ENCODE data around the gene EMID1.

DNA sequence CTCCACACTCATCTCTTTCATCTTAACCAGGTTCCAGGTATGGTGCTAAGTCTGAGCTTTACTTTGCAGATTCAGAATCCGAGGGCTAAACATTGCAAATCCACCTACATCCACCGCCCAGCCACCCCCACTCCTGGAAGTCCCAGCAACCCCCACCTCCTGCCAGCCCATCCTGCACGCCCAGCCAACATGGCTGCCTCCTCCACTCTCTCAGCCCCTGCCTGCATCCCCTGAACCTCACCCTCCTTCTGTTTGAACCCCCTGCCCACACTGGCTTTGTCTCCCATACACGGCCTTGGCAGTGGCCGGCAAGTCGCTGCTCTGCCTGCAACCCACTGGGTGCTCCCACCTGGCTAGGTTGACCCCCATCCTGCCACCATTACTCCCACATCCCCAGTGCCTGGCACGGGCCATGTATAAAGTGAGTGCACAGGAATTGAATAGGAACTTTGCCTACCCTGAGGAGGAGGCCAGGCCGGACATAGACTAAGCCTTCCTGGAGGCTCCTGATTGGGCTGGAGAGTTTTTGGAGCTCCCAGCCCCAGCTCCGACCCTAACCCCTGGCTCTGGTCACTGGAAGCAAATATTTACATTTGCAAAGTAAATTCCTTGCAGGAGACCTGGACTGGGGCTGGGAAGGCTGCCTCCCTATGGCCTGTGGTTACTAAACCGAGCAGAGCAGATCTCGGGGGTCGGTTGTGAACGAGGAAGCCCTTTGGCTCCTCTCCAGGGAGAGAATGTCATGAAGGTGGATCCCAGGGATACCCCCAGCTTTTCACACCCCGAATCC is 14.4 kb downstream of the EMID1 start:
- TF ChIP-seq POLR2A (IDR thresholded peaks at IDR 0.05; ENCODE audit: extremely low read depth, insufficient read length): no peak
- TF ChIP-seq, protein P1, sequence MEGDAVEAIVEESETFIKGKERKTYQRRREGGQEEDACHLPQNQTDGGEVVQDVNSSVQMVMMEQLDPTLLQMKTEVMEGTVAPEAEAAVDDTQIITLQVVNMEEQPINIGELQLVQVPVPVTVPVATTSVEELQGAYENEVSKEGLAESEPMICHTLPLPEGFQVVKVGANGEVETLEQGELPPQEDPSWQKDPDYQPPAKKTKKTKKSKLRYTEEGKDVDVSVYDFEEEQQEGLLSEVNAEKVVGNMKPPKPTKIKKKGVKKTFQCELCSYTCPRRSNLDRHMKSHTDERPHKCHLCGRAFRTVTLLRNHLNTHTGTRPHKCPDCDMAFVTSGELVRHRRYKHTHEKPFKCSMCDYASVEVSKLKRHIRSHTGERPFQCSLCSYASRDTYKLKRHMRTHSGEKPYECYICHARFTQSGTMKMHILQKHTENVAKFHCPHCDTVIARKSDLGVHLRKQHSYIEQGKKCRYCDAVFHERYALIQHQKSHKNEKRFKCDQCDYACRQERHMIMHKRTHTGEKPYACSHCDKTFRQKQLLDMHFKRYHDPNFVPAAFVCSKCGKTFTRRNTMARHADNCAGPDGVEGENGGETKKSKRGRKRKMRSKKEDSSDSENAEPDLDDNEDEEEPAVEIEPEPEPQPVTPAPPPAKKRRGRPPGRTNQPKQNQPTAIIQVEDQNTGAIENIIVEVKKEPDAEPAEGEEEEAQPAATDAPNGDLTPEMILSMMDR (IDR thresholded peaks at IDR 0.05; ENCODE audit: low read depth, low read length): no peak
- TF ChIP-seq, protein P2, sequence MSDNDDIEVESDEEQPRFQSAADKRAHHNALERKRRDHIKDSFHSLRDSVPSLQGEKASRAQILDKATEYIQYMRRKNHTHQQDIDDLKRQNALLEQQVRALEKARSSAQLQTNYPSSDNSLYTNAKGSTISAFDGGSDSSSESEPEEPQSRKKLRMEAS (IDR thresholded peaks at IDR 0.05; ENCODE audit: low read depth, low read length): no peak

Measured in NB4 (cell line).